Nephron (organoid): ENCODE data around the gene CNDP1.

Source experiments
- H3K27ac Mint-ChIP-seq, 3 experiments: 2 replicates each; pipeline ENCODE4 v1.8.0; 2020; ENCODE audit warnings: mixed read lengths in 3 of 3, mild to moderate bottlenecking in 2 of 3, moderate library complexity in 1 of 3
- H3K27me3 Mint-ChIP-seq: 2 replicates; pipeline ENCODE4 v1.8.0; 2021; ENCODE audit warnings: low read depth, mild to moderate bottlenecking, moderate library complexity, mixed read lengths
- H3K36me3 Mint-ChIP-seq: 2 replicates; pipeline ENCODE4 v1.8.0; 2020; ENCODE audit warnings: low read depth, mixed read lengths
- H3K4me1 Mint-ChIP-seq: 2 replicates; pipeline ENCODE4 v1.8.0; 2020; ENCODE audit warnings: mixed read lengths
- H3K4me3 Mint-ChIP-seq, 3 experiments: 2 replicates each; pipeline ENCODE4 v1.8.0; 2020; ENCODE audit warnings: mild to moderate bottlenecking in 3 of 3, mixed read lengths in 3 of 3, moderate library complexity in 2 of 3
- H3K9me3 Mint-ChIP-seq: 2 replicates; pipeline ENCODE4 v1.8.0; 2020; ENCODE audit warnings: mixed read lengths
- TF ChIP-seq, protein P1 (sequence below), 3 experiments: fragments of 200-600 bp; sonication (generic); IDR thresholded peaks; one replicate each; pipeline ENCODE4 v1.5.0; 2021; ENCODE audit warnings: antibody characterized with exemption in 3 of 3; ENCODE audit not compliant: unreplicated experiment in 3 of 3

The CNDP1 gene

DNA sequence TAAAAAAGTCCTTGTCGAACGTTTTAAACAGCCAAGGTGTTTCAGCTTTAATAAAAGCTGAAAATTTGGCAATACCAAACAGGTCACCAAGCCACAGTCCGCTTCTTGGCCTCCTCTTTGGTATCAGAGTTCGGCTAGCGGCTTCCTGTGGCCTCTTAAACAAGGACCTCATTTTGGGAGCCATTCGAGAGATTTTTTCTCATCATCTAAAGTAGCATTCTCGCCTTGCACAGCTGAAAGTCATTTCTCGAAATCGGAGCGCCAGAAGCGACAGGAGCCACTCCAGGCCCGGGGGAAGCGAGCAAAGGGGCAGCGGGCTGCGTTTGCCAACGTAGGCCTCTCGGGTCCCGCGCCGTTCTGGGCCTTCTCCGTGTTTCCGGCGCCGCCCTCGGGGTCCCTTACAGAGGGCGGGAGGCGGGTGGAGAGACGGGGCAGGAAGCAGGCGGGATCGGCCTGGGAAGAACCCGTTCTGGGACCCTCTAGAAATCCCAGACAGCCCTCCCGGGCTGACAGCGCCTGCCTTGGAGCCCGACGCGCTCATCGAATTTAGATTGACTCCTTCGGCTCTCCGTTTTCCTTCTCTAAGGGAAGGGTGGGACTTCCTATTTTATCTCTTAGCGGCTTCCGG is 62.8 kb downstream of the CNDP1 start:
- no peaks in the 10 kb centered on the region for H3K9me3 Mint-ChIP-seq
- peak overlapping the region; percentile 99 to 100 (median 100) for H3K27ac Mint-ChIP-seq
- peaks cover 22% of the 10 kb centered on the region for H3K36me3 Mint-ChIP-seq
- no peaks in the 10 kb centered on the region for H3K27me3 Mint-ChIP-seq
- peak overlapping the region; percentile 96 to 97 (median 96) for H3K4me3 Mint-ChIP-seq
- TF ChIP-seq, protein P1, sequence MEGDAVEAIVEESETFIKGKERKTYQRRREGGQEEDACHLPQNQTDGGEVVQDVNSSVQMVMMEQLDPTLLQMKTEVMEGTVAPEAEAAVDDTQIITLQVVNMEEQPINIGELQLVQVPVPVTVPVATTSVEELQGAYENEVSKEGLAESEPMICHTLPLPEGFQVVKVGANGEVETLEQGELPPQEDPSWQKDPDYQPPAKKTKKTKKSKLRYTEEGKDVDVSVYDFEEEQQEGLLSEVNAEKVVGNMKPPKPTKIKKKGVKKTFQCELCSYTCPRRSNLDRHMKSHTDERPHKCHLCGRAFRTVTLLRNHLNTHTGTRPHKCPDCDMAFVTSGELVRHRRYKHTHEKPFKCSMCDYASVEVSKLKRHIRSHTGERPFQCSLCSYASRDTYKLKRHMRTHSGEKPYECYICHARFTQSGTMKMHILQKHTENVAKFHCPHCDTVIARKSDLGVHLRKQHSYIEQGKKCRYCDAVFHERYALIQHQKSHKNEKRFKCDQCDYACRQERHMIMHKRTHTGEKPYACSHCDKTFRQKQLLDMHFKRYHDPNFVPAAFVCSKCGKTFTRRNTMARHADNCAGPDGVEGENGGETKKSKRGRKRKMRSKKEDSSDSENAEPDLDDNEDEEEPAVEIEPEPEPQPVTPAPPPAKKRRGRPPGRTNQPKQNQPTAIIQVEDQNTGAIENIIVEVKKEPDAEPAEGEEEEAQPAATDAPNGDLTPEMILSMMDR (IDR thresholded peaks at IDR 0.05; ENCODE audit: unreplicated experiment in 3 of 3), result no peak
- H3K4me1 Mint-ChIP-seq, result peaks cover 27% of the 10 kb centered on the region

DNA sequence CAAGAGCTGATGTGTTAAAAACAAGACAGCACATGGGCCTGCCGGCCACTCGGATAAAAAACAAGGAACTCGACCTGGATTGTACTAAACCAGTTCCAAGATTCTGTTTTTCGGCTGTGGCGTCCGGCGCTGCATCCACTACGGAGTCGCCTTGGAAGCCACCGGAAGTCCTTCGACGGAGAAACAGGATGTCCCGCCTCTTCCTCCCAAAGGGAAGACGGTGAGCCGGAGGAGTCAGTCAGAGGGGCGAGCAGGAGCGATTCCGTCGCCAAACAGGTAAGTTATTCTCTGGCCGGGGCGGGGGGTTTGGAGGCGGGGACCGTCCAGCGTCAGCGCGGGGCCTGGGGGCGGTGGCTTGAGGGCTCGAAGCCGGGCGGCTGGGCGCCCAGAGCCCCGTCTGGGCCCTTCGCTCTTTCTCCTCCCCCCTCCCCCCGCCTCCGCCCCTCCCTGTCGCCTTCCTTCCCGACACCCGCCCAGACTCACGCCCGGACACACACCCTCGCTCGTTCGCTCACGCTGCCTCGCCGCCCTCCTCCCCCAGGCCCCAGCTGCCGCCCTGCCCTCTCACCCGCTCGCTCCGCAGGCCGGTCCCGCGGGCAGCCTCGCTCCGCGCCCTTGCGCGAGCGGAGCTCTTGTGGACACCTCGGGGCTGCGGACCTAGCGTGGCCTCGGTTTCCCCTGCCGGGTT is 63.5 kb downstream of the CNDP1 start, which contains the start of gene ZNF407:
TSS of gene ZNF407 (plus strand) at position 209 of the 688 bp plus-strand sequence. CDS start 33,150 bp downstream, outside the sequence.
- Mint-ChIP-seq H3K36me3 (peaks cover 20% of the 10 kb centered on the region), H3K9me3 (no peaks in the 10 kb centered on the region), H3K27ac (peak within 1 kb of the TSS; percentile 99 to 100 (median 100)), H3K4me3 (peak within 1 kb of the TSS; percentile 96 to 97 (median 96)), H3K27me3 (no peaks in the 10 kb centered on the region), H3K4me1 (peaks cover 27% of the 10 kb centered on the region)
- TF ChIP-seq, protein P1 (IDR thresholded peaks at IDR 0.05; ENCODE audit: unreplicated experiment in 3 of 3), result no peak

DNA sequence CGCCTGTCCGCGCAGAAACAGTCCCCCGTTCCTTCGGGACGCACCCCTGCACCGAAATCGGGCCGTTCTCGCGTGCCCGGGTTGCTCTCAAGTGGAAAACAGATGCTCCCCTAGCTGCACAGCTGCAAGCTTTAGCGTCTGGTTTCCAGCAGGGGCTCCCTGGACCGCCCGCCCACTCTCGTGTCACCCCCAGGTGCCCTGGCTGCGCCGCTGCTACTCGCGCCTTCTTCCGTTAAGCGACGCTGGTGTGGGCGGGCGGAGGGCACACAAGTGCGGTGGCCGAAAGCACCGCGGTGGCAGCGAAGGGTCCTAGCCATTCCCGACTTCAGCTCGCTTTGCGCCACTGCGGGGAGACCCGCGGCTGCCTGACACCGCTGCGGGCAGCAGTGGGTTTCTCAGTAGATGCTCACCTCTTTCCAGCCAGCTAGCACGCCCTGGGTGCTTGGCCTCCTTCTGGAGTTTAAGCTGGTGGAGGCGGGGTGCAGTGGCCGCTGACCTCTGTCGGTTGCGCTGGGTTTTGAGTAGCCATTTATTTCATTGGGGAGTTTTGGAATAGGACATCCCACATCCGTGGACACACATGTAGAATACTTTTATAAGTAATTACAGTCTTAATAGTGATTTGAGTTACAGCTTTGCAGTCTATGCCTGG is 64.2 kb downstream of the CNDP1 start:
- Mint-ChIP-seq H3K27me3 (no peaks in the 10 kb centered on the region), H3K27ac (peak overlapping the region; percentile 99 to 100 (median 100)), H3K4me3 (peak overlapping the region; percentile 96 to 97 (median 96)), H3K9me3 (no peaks in the 10 kb centered on the region), H3K4me1 (peaks cover 27% of the 10 kb centered on the region), H3K36me3 (peaks cover 15% of the 10 kb centered on the region)
- TF ChIP-seq, protein P1 (IDR thresholded peaks at IDR 0.05; ENCODE audit: unreplicated experiment in 3 of 3), result peak in 2 of 3 experiments; percentile 3 to 41

DNA sequence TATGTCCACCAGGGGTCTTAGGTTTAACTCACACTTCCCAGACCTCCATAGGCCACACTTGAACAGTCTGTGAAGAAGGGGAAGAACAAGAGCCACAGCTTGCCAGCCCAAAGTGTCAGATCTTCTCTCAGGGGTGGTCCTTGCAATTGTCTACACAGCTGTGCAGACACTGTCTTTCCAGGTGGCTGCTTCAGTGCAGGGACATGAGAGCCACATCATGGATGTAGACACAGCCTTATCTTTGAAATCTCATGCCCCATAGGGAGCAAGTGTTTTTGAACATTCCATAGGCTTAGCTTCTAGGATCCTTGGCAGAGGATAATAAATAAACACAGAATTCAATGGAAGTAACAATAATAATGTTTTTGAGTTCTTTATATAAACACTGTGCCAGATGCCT is 70.1 kb downstream of the CNDP1 start:
- H3K36me3 Mint-ChIP-seq, result no peaks in the 10 kb centered on the region
- no peak overlapping the region for H3K27ac Mint-ChIP-seq
- H3K9me3 Mint-ChIP-seq, result no peaks in the 10 kb centered on the region
- no peak overlapping the region for H3K4me3 Mint-ChIP-seq
- TF ChIP-seq, protein P1 (IDR thresholded peaks at IDR 0.05; ENCODE audit: unreplicated experiment in 3 of 3), result no peak
- H3K4me1 Mint-ChIP-seq, result peaks cover 18% of the 10 kb centered on the region
- H3K27me3 Mint-ChIP-seq, result no peaks in the 10 kb centered on the region

- peaks cover 18% of the 10 kb centered on the region for H3K4me1 Mint-ChIP-seq
- no peaks in the 10 kb centered on the region for H3K9me3 Mint-ChIP-seq
- TF ChIP-seq, protein P1 (IDR thresholded peaks at IDR 0.05; ENCODE audit: unreplicated experiment in 3 of 3), result no peak
Observed at GRCh38 chr18:74604774-74605173, 70.5 kb downstream of the CNDP1 start.

More at GRCh38 chr18:74604774-74605173, 70.5 kb downstream of the CNDP1 start:
- Mint-ChIP-seq H3K27me3 (no peaks in the 10 kb centered on the region), H3K36me3 (no peaks in the 10 kb centered on the region), H3K27ac (peak overlapping the region in 1 of 3 experiments; percentile 12), H3K4me3 (no peak overlapping the region)
